Kidney (tissue), 14 donors: ENCODE data around the gene CCDC12. TPM values are rescaled to one million over a fixed set of nuclear protein-coding genes. Genes with fewer than 3 reads are reported as not detected.

Source experiments
- DNase-seq, 5 donors: peaks; one replicate each; pipeline ENCODE4 v3.0.0-alpha.2; 2013 to 2020
- FAIRE-seq: peaks from 2 replicates; lab custom pipeline; 2012; peaks lifted over from hg19 to GRCh38; lab: Jason Lieb, UNC
- H3K27ac ChIP-seq, 2 donors: one replicate each; pipeline ENCODE4 v1.7.0; 2013; ENCODE audit warnings: low read depth in 2 of 2, low read length in 2 of 2, inconsistent platforms in 1 of 2
- H3K27me3 ChIP-seq: one replicate; pipeline ENCODE4 v1.7.1; 2013; ENCODE audit warnings: low read length, inconsistent platforms; ENCODE audit not compliant: control insufficient read depth, insufficient read depth
- H3K36me3 ChIP-seq, 3 donors: one replicate each; pipeline versions ENCODE4 v1.7.0 to v1.7.1; 2013; ENCODE audit warnings: low read length in 3 of 3, control low read depth in 1 of 3, inconsistent platforms in 1 of 3; ENCODE audit not compliant: insufficient read depth in 3 of 3, control insufficient read depth in 2 of 3
- H3K4me1 ChIP-seq, 3 donors: one replicate each; pipeline versions ENCODE4 v1.7.0 to v1.7.1; 2013; ENCODE audit warnings: low read length in 3 of 3, inconsistent platforms in 1 of 3, low read depth in 1 of 3; ENCODE audit not compliant: control insufficient read depth in 2 of 3, insufficient read depth in 2 of 3
- H3K4me3 ChIP-seq, 3 donors: one replicate each; pipeline versions ENCODE4 v1.7.0 to v1.8.1; 2013; ENCODE audit warnings: low read length in 3 of 3, control low read depth in 1 of 3, inconsistent platforms in 1 of 3
- H3K9ac ChIP-seq, 3 donors: one replicate each; pipeline versions ENCODE4 v1.7.0 to v1.7.1; 2013; ENCODE audit warnings: low read length in 3 of 3, control low read depth in 1 of 3, inconsistent platforms in 1 of 3
- H3K9me3 ChIP-seq, 3 donors: one replicate each; pipeline versions ENCODE4 v1.7.0 to v1.7.1; 2013; ENCODE audit warnings: low read length in 3 of 3, control low read depth in 1 of 3, inconsistent platforms in 1 of 3; ENCODE audit not compliant: control insufficient read depth in 2 of 3, insufficient read depth in 1 of 3
- CTCF ChIP-seq: IDR thresholded peaks from 3 replicates; pipeline ENCODE4 v1.5.1; 2012; ENCODE audit warnings: mild to moderate bottlenecking, moderate library complexity, borderline replicate concordance; ENCODE audit not compliant: insufficient read depth; ENCODE audit errors: extremely low read depth
- intact Hi-C: fragments of 100-400 bp; cut with DNase I; formaldehyde crosslinking; loops from one replicate; pipeline ENCODE4 v1.11.1; 2022
- polyA plus RNA-seq: library from polyadenylated mRNA; stranded (reverse); fragments of 350-450 nt; fragmentation: Illumina TruSeq; extraction: RNeasy Lipid Tissue Mini Kit (QIAGEN cat#74804); gene quantifications from one replicate; pipeline ENCODE4 v1.2.3, GENCODE V29; 2014; ENCODE audit warnings: low read depth, low replicate concordance; ENCODE audit not compliant: insufficient read depth
- total RNA-seq: library from RNA; stranded (reverse); fragmentation: NEBNext Ultra II Directional; extraction: Animal tissue kit (Norgen Biotek cat#: 25700); gene quantifications from one replicate; pipeline ENCODE4 v1.2.1, GENCODE V29; 2021
- donor health status: control.
- donor health status: control.
- donor health status: control.
- donor health status: control.
- donor health status: control.
- donor health status: DM: yes; HTN: yes; CAD: no.
- donor health status: Normal renal cell carcinoma (clear cell type).

The CCDC12 gene
- total and polyA plus RNA-seq, 2 donors from 2014 or later, result 59.7 to 85.6 TPM

GRCh38 chr3:46922871-46923558 is 53.5 kb downstream of the CCDC12 start:
- H3K4me3 ChIP-seq, result no peak overlapping the region
- H3K27ac ChIP-seq, result no peak overlapping the region
- no peaks in the 10 kb centered on the region for H3K9me3 ChIP-seq
- no peaks in the 10 kb centered on the region for H3K27me3 ChIP-seq
- peaks cover 0 to 22% (median 13%) of the 10 kb centered on the region in 3 donors for H3K4me1 ChIP-seq
- peaks cover 2 to 46% (median 40%) of the 10 kb centered on the region in 3 donors for H3K36me3 ChIP-seq
- no peak overlapping the region for H3K9ac ChIP-seq
- DNase-seq, result peak in 1 of 5 donors; percentile 74
- no peak for TF ChIP-seq CTCF
- no peak for FAIRE-seq
- intact Hi-C loops, result loop anchor here (10.0 kb wide), 1 partner anchor 72 kb away; no protein-coding TSS in a partner anchor

GRCh38 chr3:46922426-46922825 is 54.1 kb downstream of the CCDC12 start:
- TF ChIP-seq CTCF, result no peak

GRCh38 chr3:46921871-46922271 is 54.7 kb downstream of the CCDC12 start:
- intact Hi-C loops, result loop anchor here (10.0 kb wide), 1 partner anchor 73 kb away; no protein-coding TSS in a partner anchor
- DNase-seq (peak in 1 of 5 donors; percentile 71), FAIRE-seq (no peak)
- Histone ChIP-seq H3K4me3 (no peak overlapping the region), H3K9ac (no peak overlapping the region), H3K4me1 (peaks cover 0 to 12% (median 6%) of the 10 kb centered on the region in 3 donors), H3K9me3 (no peaks in the 10 kb centered on the region), H3K27ac (no peak overlapping the region), H3K27me3 (no peaks in the 10 kb centered on the region), H3K36me3 (peaks cover 7 to 46% (median 44%) of the 10 kb centered on the region in 3 donors)
- TF ChIP-seq CTCF, result no peak

More at GRCh38 chr3:46922426-46922825, 54.1 kb downstream of the CCDC12 start:
- no peak for FAIRE-seq
- no peak overlapping the region for H3K27ac ChIP-seq
- peak in 1 of 5 donors; percentile 26 for DNase-seq
- no peaks in the 10 kb centered on the region for H3K27me3 ChIP-seq
- H3K9me3 ChIP-seq, result no peaks in the 10 kb centered on the region
- H3K4me1 ChIP-seq, result peaks cover 0 to 18% (median 11%) of the 10 kb centered on the region in 3 donors
- peaks cover 2 to 46% (median 40%) of the 10 kb centered on the region in 3 donors for H3K36me3 ChIP-seq
- intact Hi-C loops, result loop anchor here (10.0 kb wide), 1 partner anchor 72 kb away; no protein-coding TSS in a partner anchor
- no peak overlapping the region for H3K4me3 ChIP-seq
- no peak overlapping the region for H3K9ac ChIP-seq
